Esophagus (tissue), 2 donors: ENCODE measurements around the gene C1orf116. TPM values are rescaled to one million over a fixed set of nuclear protein-coding genes. Genes with fewer than 3 reads are reported as not detected.

Experiments
- H3K27ac ChIP-seq, 2 donors: one replicate each; pipeline ENCODE4 v1.5.1; 2013; ENCODE audit warnings: low read depth in 2 of 2, mild to moderate bottlenecking in 2 of 2, inconsistent platforms in 1 of 2, low read length in 1 of 2, moderate library complexity in 1 of 2
- H3K27me3 ChIP-seq, 2 donors: one replicate each; pipeline ENCODE4 v1.6.1; 2013; ENCODE audit warnings: low read length in 2 of 2, control low read depth in 1 of 2, mild to moderate bottlenecking in 1 of 2; ENCODE audit not compliant: insufficient read depth in 2 of 2, control insufficient read depth in 1 of 2
- H3K36me3 ChIP-seq, 2 donors: one replicate each; pipeline ENCODE4 v1.6.1; 2013; ENCODE audit warnings: low read length in 1 of 2; ENCODE audit not compliant: control insufficient read depth in 2 of 2, insufficient read depth in 2 of 2
- H3K4me1 ChIP-seq, 2 donors: one replicate each; pipeline ENCODE4 v1.6.1; 2013; ENCODE audit warnings: low read length in 1 of 2; ENCODE audit not compliant: control insufficient read depth in 2 of 2, insufficient read depth in 2 of 2
- H3K4me3 ChIP-seq, 2 donors: one replicate each; pipeline ENCODE4 v1.5.1; 2013; ENCODE audit warnings: low read length in 2 of 2, mild to moderate bottlenecking in 2 of 2, low read depth in 1 of 2, moderate library complexity in 1 of 2
- H3K9me3 ChIP-seq, 2 donors: one replicate each; pipeline ENCODE4 v1.6.1; 2013; ENCODE audit warnings: mild to moderate bottlenecking in 2 of 2, low read depth in 1 of 2, low read length in 1 of 2, moderate library complexity in 1 of 2; ENCODE audit not compliant: control insufficient read depth in 2 of 2, insufficient read depth in 1 of 2
- WGBS, 2 donors: extraction: QIAGEN DNeasy Blood & Tissue Kit; methylation state at CpG; one replicate each; pipeline ENCODE4 v1.1.7; 2013; 5-methylcytosine and 5-hydroxymethylcytosine counted together
- polyA plus RNA-seq, 2 donors: library from polyadenylated mRNA; stranded (reverse); fragments of 200-250 nt; gene quantifications; one replicate each; pipeline ENCODE4 v1.2.3, GENCODE V29; 2013
- donor health status: healthy with polysubstance abuse.
- donor health status: Bipolar disorder and iron deficiency.

C1orf116 gene
- polyA plus RNA-seq, 2 donors = 72.9 to 85.8 TPM

- no peak overlapping the region for H3K4me3 ChIP-seq
- peak overlapping the region; percentile 90 to 95 for H3K27ac ChIP-seq
- peaks cover 2 to 19% of the 10 kb centered on the region in 2 donors for H3K4me1 ChIP-seq
- peaks cover 0 to 13% of the 10 kb centered on the region in 2 donors for H3K36me3 ChIP-seq
- no peaks in the 10 kb centered on the region for H3K9me3 ChIP-seq
- 80 to 85% methylated on average over 4 of the region's 4 CpGs for WGBS, 2 donors
- H3K27me3 ChIP-seq = no peaks in the 10 kb centered on the region
These were observed 13.8 kb downstream of the C1orf116 start for GRCh38 chr1:207018707-207019106.

- no peaks in the 10 kb centered on the region for H3K27me3 ChIP-seq
- 37 to 49% methylated on average over 7 of the region's 7 CpGs for WGBS, 2 donors
- no peaks in the 10 kb centered on the region for H3K9me3 ChIP-seq
- H3K4me1 ChIP-seq = peaks cover 0 to 18% of the 10 kb centered on the region in 2 donors
- peaks cover 0 to 9% of the 10 kb centered on the region in 2 donors for H3K36me3 ChIP-seq
- H3K4me3 ChIP-seq = no peak overlapping the region
- H3K27ac ChIP-seq = peak overlapping the region; percentile 64 to 90
These were observed 14.7 kb downstream of the C1orf116 start for GRCh38 chr1:207017615-207018559.

- Histone ChIP-seq H3K4me1 (peaks cover 0 to 7% of the 10 kb centered on the region in 2 donors), H3K27me3 (no peaks in the 10 kb centered on the region), H3K36me3 (no peaks in the 10 kb centered on the region), H3K4me3 (no peak overlapping the region), H3K27ac (peak overlapping the region in 1 of 2 donors; percentile 36), H3K9me3 (no peaks in the 10 kb centered on the region)
- 77% methylated on average over 3 of the region's 3 CpGs for WGBS, 2 donors
These were observed 16.8 kb downstream of the C1orf116 start for GRCh38 chr1:207015791-207016190.

GRCh38 chr1:207014728-207015127 lies 17.8 kb downstream of the C1orf116 start:
- Histone ChIP-seq H3K9me3 (no peaks in the 10 kb centered on the region), H3K27ac (no peak overlapping the region)
- WGBS, 2 donors = 90 to 91% methylated on average over 3 of the region's 3 CpGs

DNA sequence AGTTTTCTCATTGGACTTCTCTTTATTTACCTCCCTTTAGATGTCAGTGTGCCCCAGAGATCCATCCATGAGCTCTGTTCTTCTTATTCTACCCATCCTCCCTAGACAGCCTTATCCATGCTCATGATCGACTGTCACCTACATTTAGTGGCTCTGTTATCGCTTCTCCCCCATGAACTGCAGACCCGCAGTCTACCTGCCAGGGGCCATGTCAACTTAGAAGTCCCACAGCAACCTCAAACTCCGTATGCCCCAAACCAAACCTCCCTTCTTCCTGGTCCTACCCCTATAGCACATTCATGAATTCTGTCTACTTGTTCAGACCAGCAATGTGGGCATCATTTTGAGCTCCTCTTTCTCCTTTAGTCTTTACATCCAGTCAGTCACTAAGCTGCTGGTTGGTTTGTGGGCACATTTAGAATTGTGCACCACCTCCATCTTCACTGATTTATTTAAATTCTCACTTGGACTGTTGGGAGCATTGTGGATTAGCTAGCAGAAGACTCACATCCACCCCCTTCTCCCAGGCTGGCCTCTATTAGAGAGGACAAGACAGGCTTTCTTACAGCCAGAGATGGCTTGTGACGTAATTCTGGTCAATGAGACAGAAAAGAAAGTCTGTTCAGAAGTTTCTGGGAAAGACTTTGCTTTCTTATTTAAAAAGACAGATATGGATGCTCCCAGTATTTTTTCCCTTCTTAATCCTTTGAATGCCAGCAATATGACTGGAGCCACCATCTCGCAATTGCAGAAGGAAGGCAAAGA lies 19.1 kb downstream of the C1orf116 start:
- Histone ChIP-seq H3K27ac (no peak overlapping the region), H3K36me3 (no peaks in the 10 kb centered on the region), H3K4me1 (peaks cover 0 to 4% of the 10 kb centered on the region in 2 donors), H3K4me3 (no peak overlapping the region), H3K27me3 (no peaks in the 10 kb centered on the region), H3K9me3 (no peaks in the 10 kb centered on the region)
- WGBS, 2 donors = 65 to 70% methylated on average over 6 of the region's 6 CpGs

More at GRCh38 chr1:207014728-207015127, 17.8 kb downstream of the C1orf116 start:
- peaks cover 0 to 9% of the 10 kb centered on the region in 2 donors for H3K4me1 ChIP-seq
- no peaks in the 10 kb centered on the region for H3K36me3 ChIP-seq
- H3K4me3 ChIP-seq = no peak overlapping the region
- H3K27me3 ChIP-seq = no peaks in the 10 kb centered on the region

GRCh38 chr1:207010726-207011125 lies 21.8 kb downstream of the C1orf116 start:
- peak overlapping the region in 1 of 2 donors; percentile 62 for H3K27ac ChIP-seq
- no peaks in the 10 kb centered on the region for H3K27me3 ChIP-seq
- no peak overlapping the region for H3K4me3 ChIP-seq
- no peaks in the 10 kb centered on the region for H3K9me3 ChIP-seq
- WGBS, 2 donors = 98 to 99% methylated on average over 2 of the region's 2 CpGs
- H3K36me3 ChIP-seq = no peaks in the 10 kb centered on the region
- peaks cover 0 to 7% of the 10 kb centered on the region in 2 donors for H3K4me1 ChIP-seq

- Histone ChIP-seq H3K27ac (peak overlapping the region; percentile 37 to 62), H3K4me3 (no peak overlapping the region), H3K27me3 (no peaks in the 10 kb centered on the region), H3K36me3 (no peaks in the 10 kb centered on the region), H3K9me3 (no peaks in the 10 kb centered on the region), H3K4me1 (peaks cover 0 to 7% of the 10 kb centered on the region in 2 donors)
- 56 to 72% methylated on average over 7 of the region's 7 CpGs for WGBS, 2 donors
These were observed 22.6 kb downstream of the C1orf116 start for GRCh38 chr1:207009945-207010344.

- Histone ChIP-seq H3K4me1 (peaks cover 0 to 7% of the 10 kb centered on the region in 2 donors), H3K27ac (peak overlapping the region; percentile 37 to 62), H3K36me3 (no peaks in the 10 kb centered on the region), H3K27me3 (no peaks in the 10 kb centered on the region), H3K9me3 (no peaks in the 10 kb centered on the region), H3K4me3 (no peak overlapping the region)
- WGBS, 2 donors = 84 to 91% methylated on average over 10 of the region's 10 CpGs
These were observed 23.2 kb downstream of the C1orf116 start for GRCh38 chr1:207009182-207009850.

GRCh38 chr1:207007352-207008033 lies 25.1 kb downstream of the C1orf116 start:
- Histone ChIP-seq H3K9me3 (no peaks in the 10 kb centered on the region), H3K4me1 (peaks cover 0 to 11% of the 10 kb centered on the region in 2 donors), H3K4me3 (no peak overlapping the region), H3K27ac (peak overlapping the region; percentile 65 to 67), H3K36me3 (no peaks in the 10 kb centered on the region), H3K27me3 (no peaks in the 10 kb centered on the region)
- 56 to 60% methylated on average over 5 of the region's 5 CpGs for WGBS, 2 donors
